NCI-H1694 (cell line): ENCODE data around the gene CSRNP2.
"Not testable (repeated sequence)": the region's sequence is repeated elsewhere in the genome, so short reads cannot be mapped to it uniquely, and the experiment has no call there.

Source experiments
- DNase-seq: peaks from one replicate; lab custom pipeline; 2025; lab: John Stamatoyannopoulos, UW

Gene CSRNP2

DNA sequence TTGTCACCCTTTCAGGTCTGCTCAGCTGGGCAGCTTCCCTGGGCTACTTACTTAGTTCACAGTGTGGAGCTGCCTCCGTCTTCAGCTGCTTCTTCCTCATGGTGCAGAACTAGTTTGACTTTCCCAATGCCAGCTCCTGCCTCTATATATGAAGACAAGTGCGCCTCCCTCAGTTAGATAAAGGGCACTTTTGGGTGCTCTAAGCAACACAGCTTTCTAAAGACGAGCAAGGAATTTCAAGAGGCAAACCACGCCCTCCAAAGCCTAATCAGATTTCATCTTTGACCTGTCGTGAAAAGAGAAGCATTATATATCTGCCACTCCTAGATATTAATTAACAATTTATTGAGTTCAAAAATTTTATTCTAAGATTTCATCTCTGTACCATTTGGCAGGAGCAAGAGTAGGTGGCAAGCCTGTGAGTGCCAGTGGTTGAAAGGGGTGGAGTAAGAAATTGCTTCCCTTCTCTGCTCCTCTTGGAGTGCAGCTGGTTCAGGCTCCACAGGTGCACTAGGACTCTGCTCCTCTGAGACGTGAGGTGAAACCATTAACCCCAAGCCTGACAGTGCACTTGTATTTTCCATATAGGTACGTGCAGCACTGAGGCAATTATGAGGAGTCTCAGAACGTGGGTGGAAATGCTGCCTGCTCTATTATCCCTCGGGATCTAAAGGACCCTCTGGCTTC, 55.1 kb downstream of the CSRNP2 start:
- peak; percentile 22 for DNase-seq

DNA sequence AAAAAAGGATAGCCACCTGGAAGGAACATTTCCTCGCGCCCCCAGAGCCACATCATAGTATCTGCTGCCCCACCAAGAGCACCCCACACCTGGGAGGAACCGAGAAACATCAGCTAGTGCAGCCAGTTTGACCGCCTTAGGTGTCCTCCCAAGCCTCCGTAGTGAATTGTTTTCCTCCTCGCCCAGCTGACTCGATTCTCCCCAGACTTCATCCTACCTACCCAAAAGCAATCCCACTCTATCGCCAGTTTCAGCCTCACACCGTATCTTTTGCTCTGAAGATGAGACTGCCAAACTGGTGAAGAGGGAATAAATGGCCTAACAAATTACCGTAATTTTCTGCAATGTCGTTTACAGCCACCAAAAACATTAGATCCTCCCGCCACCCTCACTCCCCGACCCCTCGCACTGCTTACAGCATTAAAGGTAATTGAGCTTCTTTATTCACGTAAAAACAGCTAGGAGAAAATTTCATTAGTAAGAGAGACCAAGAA, 56.0 kb downstream of the CSRNP2 start:
- DNase-seq, result no peak

- DNase-seq, result peak; percentile 57
Measured at GRCh38 chr12:51025836-51026638, 57.4 kb downstream of the CSRNP2 start, which contains the start of gene SLC11A2. Gene SLC11A2, minus strand, starts transcription at chr12:51026384. Its CDS starts 15,656 bp downstream, at chr12:51010728.

DNA sequence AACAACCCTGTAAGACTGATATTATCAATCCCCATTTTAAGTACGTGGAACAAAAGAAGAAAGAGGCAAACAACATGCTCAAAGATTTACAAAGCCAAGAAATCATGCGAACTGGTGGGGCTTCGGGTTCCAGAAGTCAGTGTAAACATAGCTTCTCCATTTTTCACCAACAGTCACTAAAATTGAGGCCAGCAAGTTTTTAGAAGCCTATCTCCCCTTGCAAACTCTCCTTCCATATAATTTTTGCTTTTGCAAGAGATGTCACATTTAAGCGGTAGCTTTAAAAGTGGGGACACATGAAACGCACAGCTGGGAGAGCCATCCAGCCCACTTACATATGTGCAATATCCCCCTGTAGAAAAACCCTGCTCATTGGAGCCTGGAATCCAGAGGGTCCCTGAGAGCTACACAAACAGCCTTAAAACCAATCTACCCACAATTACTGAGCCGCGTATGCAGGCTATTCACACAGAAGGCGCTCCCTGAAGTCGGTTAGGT, 58.0 kb downstream of the CSRNP2 start:
- no peak for DNase-seq

- DNase-seq, result no peak
Measured at GRCh38 chr12:51023625-51024382, 59.6 kb downstream of the CSRNP2 start.

DNA sequence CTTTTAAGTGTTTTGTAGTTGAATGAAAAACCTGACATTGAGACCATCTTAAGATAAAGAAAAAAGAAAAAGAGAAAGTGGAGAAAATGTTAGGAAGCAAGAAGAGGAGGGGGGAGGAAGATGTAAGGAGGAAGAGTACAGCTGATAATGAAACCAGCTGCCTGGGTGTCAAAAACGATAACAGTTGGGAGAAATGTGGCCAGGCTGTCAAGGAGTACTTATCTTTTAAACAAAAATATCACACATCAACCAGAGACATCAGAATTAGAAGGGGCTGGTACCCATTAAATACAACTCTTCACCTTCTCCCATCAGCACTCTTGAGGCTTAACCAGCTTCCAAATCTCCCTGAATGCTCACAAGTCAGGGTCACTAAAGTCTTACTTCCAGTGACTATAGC, 61.7 kb downstream of the CSRNP2 start:
- no peak for DNase-seq

- no peak for DNase-seq
Measured at GRCh38 chr12:51020448-51021182, 62.8 kb downstream of the CSRNP2 start.

GRCh38 chr12:51019927-51020326, 63.5 kb downstream of the CSRNP2 start:
- no peak for DNase-seq

DNA sequence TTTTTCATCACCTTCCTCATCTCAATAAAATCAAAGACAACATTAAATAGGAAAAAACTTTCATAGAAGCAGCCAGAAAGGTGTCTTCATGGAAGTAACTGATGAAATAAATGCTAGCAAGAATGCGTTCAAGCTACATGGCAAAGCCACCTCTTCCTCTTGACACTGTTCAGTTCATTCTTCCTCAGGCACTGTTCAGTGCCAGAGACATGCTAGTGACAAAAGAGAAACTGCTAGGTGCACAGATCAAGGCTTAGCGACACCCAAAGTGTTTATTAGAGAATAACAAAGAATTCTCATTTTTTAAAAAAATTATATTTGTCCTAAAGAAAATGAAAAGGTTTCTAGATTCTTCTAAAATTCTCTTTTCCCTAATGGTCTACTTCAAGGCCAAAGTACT, 64.4 kb downstream of the CSRNP2 start:
- no peak for DNase-seq

- no peak for DNase-seq
Measured at GRCh38 chr12:51017452-51017851, 65.9 kb downstream of the CSRNP2 start.

- not testable (repeated sequence) for DNase-seq
Measured at GRCh38 chr12:51014467-51014866, 68.9 kb downstream of the CSRNP2 start.

DNA sequence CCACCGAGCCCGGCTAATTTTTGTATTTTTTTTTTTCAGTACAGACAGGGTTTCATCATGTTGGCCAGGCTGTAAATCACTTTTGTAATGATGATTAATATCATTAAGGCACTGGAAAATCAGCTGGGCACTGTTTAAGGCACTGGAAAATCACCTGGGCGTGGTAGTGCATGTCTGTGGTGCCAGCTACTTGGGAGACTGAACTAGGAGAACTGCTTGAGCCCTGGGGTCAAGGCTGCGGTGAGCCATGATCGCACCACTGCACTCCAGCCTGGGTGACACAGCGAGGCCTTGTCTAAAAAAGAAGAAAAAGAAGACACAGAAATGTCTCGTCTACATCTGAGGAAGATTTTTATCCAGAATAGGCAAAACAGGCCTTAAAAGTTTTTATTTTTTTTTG, 70.0 kb downstream of the CSRNP2 start:
- no peak for DNase-seq

DNA sequence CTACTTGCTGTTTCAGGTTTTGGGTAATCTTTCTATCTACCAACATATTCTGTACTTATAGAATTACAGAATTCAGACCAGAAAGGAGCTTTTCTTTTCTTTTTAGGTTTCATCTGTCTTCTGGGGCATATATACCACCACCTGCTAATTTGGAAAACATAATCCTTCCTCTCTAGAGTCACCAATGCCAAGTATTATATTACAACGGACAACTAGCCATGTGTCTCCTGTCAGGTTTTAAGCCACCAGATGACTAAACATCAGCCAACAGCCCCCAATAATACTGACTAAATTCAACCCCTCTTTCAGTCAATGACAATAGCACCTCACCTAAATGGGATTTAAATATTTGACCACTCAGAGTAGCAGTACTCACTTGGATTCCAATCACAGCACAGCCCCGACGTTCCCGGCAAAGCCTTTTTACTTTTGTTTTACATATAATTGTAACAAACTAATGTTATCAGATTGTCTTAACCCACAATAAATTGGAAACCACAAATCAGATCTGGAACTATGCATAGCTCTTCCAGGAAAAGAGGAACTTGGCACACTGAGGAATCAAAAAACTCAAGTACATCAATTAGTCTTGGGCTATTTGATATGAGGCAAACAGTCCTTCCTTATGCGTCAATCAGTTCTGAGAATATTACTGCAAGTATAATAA, 70.7 kb downstream of the CSRNP2 start:
- no peak for DNase-seq

- no peak for DNase-seq
Measured at GRCh38 chr12:51011955-51012354, 71.4 kb downstream of the CSRNP2 start.
